Breast epithelium (tissue), 4 donors: ENCODE results near the gene PER2. TPM values are rescaled to one million over a fixed set of nuclear protein-coding genes. Genes with fewer than 3 reads are reported as not detected.

ENCODE experiments used
- DNase-seq, 2 donors: peaks; one replicate each; pipeline ENCODE4 v3.0.0-alpha.2; 2019; ENCODE audit warnings: low spot score in 2 of 2
- H3K27ac ChIP-seq, 2 donors: fragments of 200-600 bp; sonication (generic) in 1 of 2; one replicate each; pipeline ENCODE4 v1.5.1; 2016 to 2019; ENCODE audit warnings: mild to moderate bottlenecking in 1 of 2
- H3K27me3 ChIP-seq, 2 donors: fragments of 200-600 bp; sonication (generic) in 1 of 2; one replicate each; pipeline versions ENCODE4 v1.5.1 to v1.6.0; 2017 to 2019; ENCODE audit warnings: control low read depth in 1 of 2, mild to moderate bottlenecking in 1 of 2
- H3K36me3 ChIP-seq: fragments of 200-600 bp; one replicate; pipeline ENCODE4 v1.5.1; 2019
- H3K4me1 ChIP-seq, 2 donors: fragments of 200-600 bp; sonication (generic); one replicate each; pipeline ENCODE4 v1.5.1; 2016 to 2019; ENCODE audit warnings: control low read depth in 1 of 2
- H3K4me3 ChIP-seq, 3 donors: fragments of 200-600 bp; sonication (generic); 1 replicate in 2 of 3; 2 replicates in 1 of 3; pipeline ENCODE4 v1.5.1; 2016 to 2019; ENCODE audit warnings: mild to moderate bottlenecking in 3 of 3, moderate library complexity in 2 of 3
- H3K9me3 ChIP-seq, 2 donors: fragments of 200-600 bp; sonication (generic) in 1 of 2; one replicate each; pipeline ENCODE4 v1.5.1; 2016 to 2019; ENCODE audit warnings: control low read depth in 1 of 2
- CTCF ChIP-seq, 3 donors: fragments of 450-650 bp; IDR thresholded peaks; one replicate each; pipeline ENCODE4 v1.5.1; 2016 to 2017; ENCODE audit warnings: antibody characterized with exemption in 3 of 3, mild to moderate bottlenecking in 3 of 3, moderate library complexity in 3 of 3
- POLR2A ChIP-seq: fragments of 450-650 bp; IDR thresholded peaks from one replicate; pipeline ENCODE4 v1.6.1; 2016; ENCODE audit warnings: antibody characterized with exemption, mild to moderate bottlenecking, moderate library complexity
- POLR2AphosphoS5 ChIP-seq, 3 donors: sonication (generic); formaldehyde crosslinking; IDR thresholded peaks; one replicate each; pipeline ENCODE4 v1.6.1; 2017; ENCODE audit warnings: antibody characterized with exemption in 3 of 3
- intact Hi-C: fragments of 100-400 bp; cut with DNase I; formaldehyde crosslinking; loops from one replicate; pipeline ENCODE4 v1.15.1; 2023; ENCODE audit warnings: low total_unique reads
- total RNA-seq, 3 donors: library from RNA; depleted of rRNA; stranded (reverse); fragments of >200 nt; gene quantifications; one replicate each; pipeline ENCODE4 v1.1.0, GENCODE V29; 2016

PER2 gene
- total RNA-seq, 3 donors from 2014 or later: 14.1 to 29.7 (median 16.1) TPM

GRCh38 chr2:238247002-238247822 lies 41.2 kb downstream of the PER2 start:
- Histone ChIP-seq H3K27me3 (no peaks in the 10 kb centered on the region), H3K9me3 (no peaks in the 10 kb centered on the region), H3K36me3 (no peaks in the 10 kb centered on the region), H3K4me3 (no peak overlapping the region), H3K4me1 (no peaks in the 10 kb centered on the region), H3K27ac (peak overlapping the region in 1 of 2 donors; percentile 36)
- DNase-seq: no peak
- TF ChIP-seq POLR2A: no peak
- TF ChIP-seq CTCF (IDR thresholded peaks at IDR 0.05): no peak
- TF ChIP-seq POLR2AphosphoS5 (IDR thresholded peaks at IDR 0.05): no peak
- intact Hi-C loops: no loop called here

GRCh38 chr2:238244151-238244550 lies 44.3 kb downstream of the PER2 start:
- intact Hi-C loops: no loop called here
- Histone ChIP-seq H3K27me3 (peaks cover 0 to under 1% of the 10 kb centered on the region in 2 donors), H3K36me3 (no peaks in the 10 kb centered on the region), H3K4me1 (peaks cover 6 to 9% of the 10 kb centered on the region in 2 donors), H3K9me3 (no peaks in the 10 kb centered on the region), H3K27ac (no peak overlapping the region), H3K4me3 (no peak overlapping the region)
- TF ChIP-seq POLR2AphosphoS5 (IDR thresholded peaks at IDR 0.05) (no peak), CTCF (IDR thresholded peaks at IDR 0.05) (no peak), POLR2A (no peak)
- DNase-seq: no peak

GRCh38 chr2:238243496-238244076 lies 44.8 kb downstream of the PER2 start:
- no peak for TF ChIP-seq CTCF (IDR thresholded peaks at IDR 0.05)
- TF ChIP-seq POLR2A: no peak
- no peak for TF ChIP-seq POLR2AphosphoS5 (IDR thresholded peaks at IDR 0.05)
- H3K36me3 ChIP-seq: no peaks in the 10 kb centered on the region

GRCh38 chr2:238242731-238243495 lies 45.5 kb downstream of the PER2 start:
- Histone ChIP-seq H3K9me3 (no peaks in the 10 kb centered on the region), H3K27me3 (peaks cover 6% of the 10 kb centered on the region in 2 donors), H3K4me1 (peaks cover 6 to 9% of the 10 kb centered on the region in 2 donors), H3K36me3 (no peaks in the 10 kb centered on the region), H3K4me3 (no peak overlapping the region), H3K27ac (peak overlapping the region in 1 of 2 donors; percentile 29)
- TF ChIP-seq POLR2AphosphoS5 (IDR thresholded peaks at IDR 0.05) (no peak), CTCF (IDR thresholded peaks at IDR 0.05) (no peak), POLR2A (no peak)
- no peak for DNase-seq
- intact Hi-C loops: no loop called here

More at GRCh38 chr2:238243496-238244076, 44.8 kb downstream of the PER2 start:
- Histone ChIP-seq H3K27ac (peak overlapping the region in 1 of 2 donors; percentile 29), H3K4me3 (no peak overlapping the region), H3K4me1 (peaks cover 6 to 9% of the 10 kb centered on the region in 2 donors), H3K27me3 (peaks cover 4 to 6% of the 10 kb centered on the region in 2 donors), H3K9me3 (no peaks in the 10 kb centered on the region)
- intact Hi-C loops: no loop called here
- peak in 1 of 2 donors; percentile 46 for DNase-seq
